NCI-H1694 (cell line): ENCODE data around the gene CFDP1.
"Not testable (repeated sequence)": the region's sequence is repeated elsewhere in the genome, so short reads cannot be mapped to it uniquely, and the experiment has no call there.

Source experiments
- DNase-seq: peaks from one replicate; lab custom pipeline; 2025; lab: John Stamatoyannopoulos, UW

Gene CFDP1

GRCh38 chr16:75293173-75293572 is 140.1 kb downstream of the CFDP1 start:
- DNase-seq, result no peak

GRCh38 chr16:75292691-75293090 is 140.6 kb downstream of the CFDP1 start:
- DNase-seq, result no peak

DNA sequence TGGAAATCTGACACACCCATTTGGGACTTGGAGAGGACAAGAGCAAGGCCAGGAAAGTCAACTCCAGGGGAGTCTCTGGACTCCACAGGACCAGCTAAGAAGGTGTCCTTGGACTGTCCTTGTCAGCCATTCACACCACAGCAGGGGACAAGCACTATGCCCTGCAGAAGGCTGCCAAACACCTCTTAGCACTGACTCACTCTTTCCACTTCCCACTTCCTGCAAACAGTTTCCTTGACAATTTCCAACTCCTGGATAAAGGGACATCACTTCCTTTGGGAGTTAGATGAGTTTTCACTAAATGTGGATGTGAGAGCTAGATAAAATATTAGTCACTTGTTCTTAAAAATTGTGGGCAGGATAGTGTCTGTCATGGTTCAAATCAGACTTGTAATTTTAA is 144.1 kb downstream of the CFDP1 start:
- no peak for DNase-seq

- DNase-seq, result no peak
Observed at GRCh38 chr16:75288596-75289120, 144.6 kb downstream of the CFDP1 start.

DNA sequence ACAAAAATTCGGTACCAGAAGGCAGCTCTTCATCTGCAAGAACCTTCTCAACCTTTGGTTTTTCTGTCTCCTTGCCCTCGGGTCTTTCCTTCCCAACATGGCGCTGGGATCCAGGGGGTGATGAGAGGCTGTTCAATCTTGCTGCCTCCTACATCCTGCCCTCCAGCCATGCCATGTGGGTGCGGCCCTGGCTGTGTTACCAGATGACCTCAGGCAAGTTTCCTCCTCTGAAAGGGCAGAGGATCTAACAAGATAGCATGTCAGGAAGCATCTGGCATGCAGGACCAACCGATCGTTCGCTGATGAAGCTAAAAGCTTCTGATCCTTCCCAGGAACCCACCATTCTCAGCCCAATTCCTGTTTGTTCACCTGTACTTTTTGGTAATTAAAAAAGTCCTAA is 145.1 kb downstream of the CFDP1 start:
- no peak for DNase-seq

DNA sequence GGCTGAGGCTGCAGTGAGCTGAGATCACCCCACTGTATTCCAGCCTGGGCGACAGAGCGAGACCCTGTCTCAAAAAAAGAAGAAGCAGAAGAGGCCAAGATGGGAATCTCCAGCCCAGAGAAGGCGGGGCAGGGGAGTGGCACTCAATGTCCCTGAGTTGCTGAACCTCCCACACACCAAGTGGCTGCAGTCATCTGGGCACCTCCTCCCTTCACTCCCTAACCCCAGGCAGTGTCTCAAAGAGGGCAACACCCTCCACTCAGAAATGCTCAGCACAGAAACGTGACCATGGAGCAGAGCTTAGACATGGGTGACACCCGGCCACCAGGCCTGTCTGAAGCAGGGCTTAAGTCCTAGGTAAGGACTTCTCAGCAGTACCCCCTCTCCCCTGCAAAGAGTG is 145.6 kb downstream of the CFDP1 start:
- DNase-seq, result no peak

- no peak for DNase-seq
Observed at GRCh38 chr16:75286389-75286788, 146.9 kb downstream of the CFDP1 start.

GRCh38 chr16:75282466-75283281 is 150.6 kb downstream of the CFDP1 start:
- DNase-seq, result peak; percentile 86

DNA sequence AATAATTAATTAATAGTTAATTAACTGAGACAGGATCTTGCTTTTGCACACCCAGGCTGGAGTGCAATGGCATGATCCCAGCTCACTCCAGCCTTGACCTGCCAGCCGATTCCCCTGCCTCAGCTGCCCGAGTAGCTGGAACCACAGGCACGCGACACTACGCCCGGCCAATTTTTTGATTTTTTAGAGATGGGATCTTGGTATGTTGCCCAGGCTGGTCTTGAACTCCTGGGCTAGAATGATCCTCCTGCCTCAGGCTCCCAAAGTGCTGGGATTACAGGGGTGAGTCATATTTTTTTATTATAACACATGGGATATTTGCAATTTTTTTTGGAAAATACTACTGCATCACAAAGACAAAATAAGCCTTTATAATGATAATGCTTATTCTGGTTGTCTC is 151.5 kb downstream of the CFDP1 start:
- no peak for DNase-seq

GRCh38 chr16:75281009-75281408 is 152.3 kb downstream of the CFDP1 start:
- not testable (repeated sequence) for DNase-seq

DNA sequence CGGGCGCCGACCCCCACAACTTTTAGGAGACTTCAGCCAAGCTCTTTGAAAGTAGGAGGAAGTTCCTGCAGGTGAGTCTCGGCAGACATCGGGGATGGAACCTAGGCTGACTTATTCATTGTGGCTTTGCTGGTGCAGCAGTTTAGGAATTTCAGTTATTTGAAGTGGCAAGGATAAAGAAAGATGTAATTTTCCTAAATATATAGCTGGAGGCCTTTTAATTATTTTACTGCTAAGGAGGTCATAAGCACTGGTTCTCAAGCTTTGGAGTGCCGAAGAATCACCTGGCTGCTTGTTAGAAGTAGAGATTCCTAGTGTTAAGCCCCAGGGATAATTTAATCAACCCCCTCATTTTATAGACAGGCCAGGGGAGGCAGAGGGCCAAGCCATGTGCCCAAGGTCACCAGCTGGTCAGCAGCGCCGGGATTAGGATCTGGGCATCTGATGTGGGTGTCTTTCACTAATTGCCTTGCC is 152.9 kb downstream of the CFDP1 start:
- DNase-seq, result no peak

GRCh38 chr16:75279305-75279704 is 154.0 kb downstream of the CFDP1 start:
- DNase-seq, result peak; percentile 68

DNA sequence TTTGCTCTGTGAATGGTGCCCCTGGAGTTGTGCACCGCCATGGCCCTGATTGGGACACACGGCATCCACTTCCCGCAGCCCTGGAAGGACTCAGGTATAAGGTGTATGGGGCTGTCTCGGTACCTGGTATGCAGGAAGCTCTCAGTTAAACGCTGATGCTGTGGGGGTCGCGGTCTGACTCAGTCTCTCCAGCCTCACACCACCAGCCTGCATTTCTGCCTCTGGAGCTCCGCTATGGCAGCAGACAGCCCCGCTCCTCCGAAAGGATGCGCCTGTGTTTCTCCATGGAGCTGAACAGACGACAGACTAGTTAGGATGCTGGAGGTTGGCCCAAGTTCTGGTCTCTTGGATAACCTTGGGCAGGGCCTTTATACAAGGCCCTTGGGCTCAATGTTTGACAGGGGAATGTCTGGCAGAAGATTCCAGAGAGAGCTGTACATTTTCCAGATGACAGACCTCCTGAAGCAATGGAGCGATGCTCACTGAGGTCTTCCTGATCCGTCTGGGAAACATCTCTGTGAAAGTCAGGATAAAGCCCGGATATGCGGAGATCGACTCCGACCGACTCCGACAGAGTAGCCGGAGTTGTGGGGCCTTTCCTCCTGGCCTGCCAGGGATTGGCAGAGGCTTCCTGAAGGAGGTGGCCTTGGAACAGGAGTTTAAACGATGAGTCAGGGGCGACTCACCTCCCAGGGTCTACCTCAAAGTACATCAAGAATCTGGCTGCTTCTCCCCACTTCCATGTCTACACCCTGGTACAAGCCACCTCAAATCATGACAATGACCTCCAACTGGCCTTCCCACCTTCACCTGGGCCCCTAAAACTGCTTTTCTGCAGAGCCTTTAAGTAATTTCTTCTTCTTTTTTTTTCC is 160.0 kb downstream of the CFDP1 start:
- no peak for DNase-seq

DNA sequence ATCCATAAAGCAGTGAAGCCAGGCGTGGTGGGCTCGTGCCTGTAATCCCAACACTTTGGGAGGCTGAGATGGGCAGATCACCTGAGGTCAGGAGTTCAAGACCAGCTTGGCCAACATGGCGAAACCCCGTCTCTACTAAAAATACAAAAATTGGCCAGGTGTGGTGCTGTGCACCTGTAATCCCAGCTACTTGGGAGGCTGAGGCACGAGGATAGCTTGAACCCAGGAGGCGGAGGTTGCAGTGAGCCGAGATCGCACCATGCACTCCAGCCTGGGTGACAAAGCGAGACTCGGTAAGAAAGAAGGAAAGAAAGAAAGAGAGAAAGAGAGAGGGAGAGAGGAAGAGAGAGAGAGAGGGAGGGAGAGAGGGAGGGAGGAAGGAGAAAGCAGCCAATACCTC is 160.7 kb downstream of the CFDP1 start:
- not testable (repeated sequence) for DNase-seq

DNA sequence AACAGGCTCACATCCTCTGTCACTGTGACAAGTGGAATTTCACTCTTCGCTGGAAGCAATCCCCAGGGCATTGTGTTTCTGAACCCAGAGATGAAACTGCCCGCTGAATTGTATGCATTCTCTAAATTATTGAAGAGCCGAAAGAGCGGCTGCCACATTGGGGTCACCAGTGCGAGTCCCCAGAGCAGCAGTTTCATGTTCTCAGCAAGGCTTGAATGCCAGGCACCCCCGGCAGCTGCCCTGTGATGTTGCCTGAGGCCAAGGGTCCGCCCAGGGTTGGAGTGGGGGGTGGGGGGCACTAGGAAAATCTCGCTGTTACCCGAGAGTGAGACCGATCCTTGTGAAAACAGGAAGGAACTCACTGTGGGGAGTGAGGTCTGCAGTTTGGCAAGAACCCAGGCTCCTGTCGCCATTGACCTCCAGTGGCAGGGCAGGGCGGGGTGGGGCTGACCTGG is 161.2 kb downstream of the CFDP1 start:
- DNase-seq, result no peak

DNA sequence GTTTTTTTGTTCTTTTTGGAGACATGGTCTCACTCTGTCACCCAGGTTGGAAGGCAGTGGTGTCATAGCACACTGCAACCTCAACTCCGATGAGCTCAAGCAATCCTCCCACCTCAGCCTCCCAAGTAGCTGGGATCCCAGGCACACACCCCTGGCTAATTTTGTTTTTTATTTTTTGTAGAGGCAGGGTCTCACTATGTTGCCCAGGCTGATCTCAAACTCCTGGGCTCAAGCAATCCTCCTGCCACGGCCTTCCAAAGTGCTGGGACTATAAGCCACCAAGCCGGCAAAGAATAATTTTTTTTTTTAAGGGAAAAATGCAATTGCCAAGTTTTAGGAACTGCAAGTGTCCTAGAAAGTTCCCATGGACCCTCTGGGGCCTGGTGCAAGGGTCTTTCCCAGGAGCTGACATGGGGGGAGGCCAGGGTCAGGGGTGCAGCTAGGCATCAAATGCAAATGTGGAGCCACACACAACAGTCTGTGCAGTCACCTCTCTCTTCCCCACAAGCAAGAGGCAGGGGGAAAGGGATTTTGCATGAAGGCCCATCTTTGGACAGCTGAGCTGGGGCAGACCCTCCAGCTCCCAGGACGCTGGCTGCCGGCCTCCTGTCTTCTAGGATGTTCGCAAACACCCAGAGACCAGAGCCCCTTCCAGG is 161.7 kb downstream of the CFDP1 start:
- DNase-seq, result no peak

GRCh38 chr16:75269358-75269757 is 163.9 kb downstream of the CFDP1 start:
- DNase-seq, result not testable (repeated sequence)

- peak; percentile 81 for DNase-seq
Observed at GRCh38 chr16:75267631-75268264, 165.6 kb downstream of the CFDP1 start.

GRCh38 chr16:75266738-75267630 is 166.3 kb downstream of the CFDP1 start:
- DNase-seq, result peak; percentile 58

DNA sequence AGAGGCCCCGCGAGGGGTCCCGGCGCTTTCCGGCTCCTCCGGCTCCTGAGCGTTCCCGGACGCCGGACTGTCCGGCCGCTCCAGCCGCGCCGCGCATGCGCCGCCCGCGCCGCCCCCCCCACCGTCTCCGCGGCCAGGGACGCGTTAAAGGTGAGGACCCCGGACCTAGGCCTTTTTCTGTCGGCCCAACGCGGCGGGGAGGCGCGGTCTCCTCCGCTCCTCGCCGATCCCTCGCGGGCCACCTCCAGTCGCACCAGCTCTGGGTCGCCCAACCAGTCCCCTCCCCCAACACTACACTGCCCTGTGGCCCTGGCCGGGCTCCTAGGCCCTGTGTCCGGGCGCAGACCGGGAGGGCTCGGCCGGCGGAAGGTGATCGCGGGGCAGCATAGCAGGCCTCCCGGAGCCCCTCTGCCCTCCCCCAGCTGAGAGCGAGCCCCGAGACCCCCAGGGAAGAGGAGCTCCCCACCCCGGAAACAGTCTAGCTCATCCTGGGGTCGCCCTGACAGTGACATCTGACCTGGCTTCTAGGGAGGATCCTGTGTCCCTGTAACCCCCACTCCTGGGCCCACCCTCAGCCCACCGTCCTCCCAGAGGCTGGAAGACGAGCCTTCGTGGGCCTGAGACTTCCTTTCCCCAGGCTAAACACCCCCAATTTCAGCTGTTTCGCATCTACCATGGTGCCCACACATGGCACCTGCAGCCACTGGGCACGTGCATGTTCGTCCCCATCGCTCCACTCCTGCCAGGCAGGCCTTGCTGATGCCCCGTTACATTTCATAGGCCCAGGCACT is 167.2 kb downstream of the CFDP1 start:
- no peak for DNase-seq
